K562 (cell line): ENCODE data around the gene ST6GAL1. TPM values are rescaled to one million over a fixed set of nuclear protein-coding genes. Genes with fewer than 3 reads are reported as not detected.
A peak's percentile ranks its signal among the peaks of the same experiment; 100 is the strongest.

ENCODE experiments used
- ELF2 ChIP-seq: fragments of 250-450 bp; sonication (Bioruptor Pico); IDR thresholded peaks from 2 replicates; pipeline ENCODE4 v1.5.0; 2021; ENCODE audit warnings: mild to moderate bottlenecking
- KLF1 ChIP-seq: fragments of 450-650 bp; IDR thresholded peaks from 2 replicates; pipeline ENCODE4 v1.6.1; 2016; ENCODE audit warnings: missing genetic modification characterization, missing compliant biosample characterization
- MAZ ChIP-seq, 2 experiments: fragments of 450-650 bp in 1 of 2; sonication (generic) in 1 of 2; formaldehyde crosslinking; IDR thresholded peaks in 1 of 2; conservative IDR thresholded peaks in 1 of 2; 2 replicates each; pipeline versions ENCODE4 v1.4.0 to v1.5.0; 2020; ENCODE audit warnings: mild to moderate bottlenecking in 1 of 2, missing genetic modification reagents in 1 of 2
- MBD2 ChIP-seq: sonication (generic); IDR thresholded peaks from 2 replicates; pipeline ENCODE4 v1.6.1; 2016; ENCODE audit warnings: low read depth, borderline replicate concordance
- NEUROD1 ChIP-seq: fragments of 150-350 bp; IDR thresholded peaks from 2 replicates; pipeline ENCODE4 v1.6.1; 2014; ENCODE audit warnings: borderline replicate concordance, low read length, low read depth; ENCODE audit not compliant: partially characterized antibody
- PML ChIP-seq: IDR thresholded peaks from 2 replicates; pipeline ENCODE4 v1.6.1; 2012; ENCODE audit warnings: low read length, inconsistent platforms
- POLR2G ChIP-seq: fragments of 200-400 bp; formaldehyde crosslinking; IDR thresholded peaks from 2 replicates; pipeline ENCODE4 v1.6.1; 2017; ENCODE audit warnings: low read depth, mild to moderate bottlenecking, antibody characterized with exemption, low read length, moderate library complexity
- PURB ChIP-seq: sonication (generic); formaldehyde crosslinking; IDR thresholded peaks from 2 replicates; pipeline ENCODE4 v1.9.0; 2021; ENCODE audit warnings: low read depth, mild to moderate bottlenecking, missing genetic modification reagents
- RBBP5 ChIP-seq: fragments of 200-600 bp; sonication (generic); IDR thresholded peaks from 2 replicates; pipeline ENCODE4 v1.6.1; 2012; ENCODE audit warnings: borderline replicate concordance, mild to moderate bottlenecking, low read length, control low read depth, inconsistent platforms; ENCODE audit not compliant: insufficient read depth, poor library complexity, severe bottlenecking
- RBFOX2 ChIP-seq: fragments of 200-400 bp; formaldehyde crosslinking; IDR thresholded peaks from 2 replicates; pipeline ENCODE4 v1.6.1; 2017; ENCODE audit warnings: low read depth, mild to moderate bottlenecking, low read length, moderate library complexity
- RNF2 ChIP-seq: sonication (generic); IDR thresholded peaks from 2 replicates; pipeline ENCODE4 v1.6.1; 2016
- SMAD1 ChIP-seq: fragments of 150-350 bp; IDR thresholded peaks from 2 replicates; pipeline ENCODE4 v1.6.1; 2014; ENCODE audit warnings: low read length, low read depth; ENCODE audit not compliant: partially characterized antibody
- SNIP1 ChIP-seq: fragments of 450-650 bp; IDR thresholded peaks from 2 replicates; pipeline ENCODE4 v1.7.1; 2017; ENCODE audit warnings: low read depth, mild to moderate bottlenecking
- XRCC4 ChIP-seq: IDR thresholded peaks from one replicate; pipeline ENCODE4 v1.6.1; 2011; ENCODE audit not compliant: insufficient read depth, insufficient read length; ENCODE audit errors: extremely low read depth
- ZEB2 ChIP-seq: fragments of 450-650 bp; IDR thresholded peaks from 2 replicates; pipeline ENCODE4 v1.6.1; 2016
- ZFP30 ChIP-seq: fragments of 250-450 bp; sonication (Bioruptor Pico); IDR thresholded peaks from 2 replicates; pipeline ENCODE4 v1.8.0; 2022; ENCODE audit warnings: moderate library complexity, mild to moderate bottlenecking, inconsistent platforms, borderline replicate concordance
- ZKSCAN1 ChIP-seq: fragments of 150-350 bp; IDR thresholded peaks from 2 replicates; pipeline ENCODE4 v1.6.1; 2016; ENCODE audit warnings: low read depth, low read length
- ZNF384 ChIP-seq: IDR thresholded peaks from 2 replicates; pipeline ENCODE4 v1.6.1; 2012; ENCODE audit warnings: low read depth, low read length, improper control_type of control experiment
- ZNF551 ChIP-seq: fragments of 250-450 bp; sonication (Bioruptor Pico); IDR thresholded peaks from 2 replicates; pipeline ENCODE4 v1.5.0; 2021; ENCODE audit warnings: mild to moderate bottlenecking, moderate library complexity
- ZZZ3 ChIP-seq: fragments of 450-650 bp; IDR thresholded peaks from 2 replicates; pipeline ENCODE4 v1.6.1; 2016; ENCODE audit warnings: antibody characterized with exemption, mild to moderate bottlenecking, moderate library complexity
- polyA plus RNA-seq, 8 experiments: library from polyadenylated mRNA; depleted of rRNA in 4 of 8; stranded (reverse) in 5 of 8; unstranded in 3 of 8; fragments of >200 nt; fragmentation: Nextera tagmentation in 2 of 8; fragmentation: Illumina TruSeq in 1 of 8; extraction: Ambion mirVana in 2 of 8; extraction: Trizol in 1 of 8; gene quantifications; 2 replicates each; pipeline versions ENCODE4 v1.2.1 to v1.2.3, GENCODE V29; 2011 to 2014; ENCODE audit warnings: inconsistent platforms in 1 of 8, missing spikeins in 1 of 8
- total RNA-seq, 7 experiments: library from RNA; depleted of rRNA in 6 of 7; stranded (reverse); fragments of >200 nt in 6 of 7; fragmentation: Illumina TruSeq in 2 of 7; extraction: Trizol in 2 of 7; gene quantifications; 2 replicates each; pipeline versions ENCODE4 v1.2.1 to v1.2.3, GENCODE V29; 2011 to 2021; ENCODE audit warnings: low replicate concordance in 1 of 7
- TF ChIP-seq, protein P1 (sequence below): fragments of 150-350 bp; conservative IDR thresholded peaks from 2 replicates; pipeline ENCODE4 v1.6.1; 2014; ENCODE audit warnings: low read length
- TF ChIP-seq, protein P2 (sequence below): sonication (generic); formaldehyde crosslinking; IDR thresholded peaks from 2 replicates; pipeline ENCODE4 v1.8.1; 2023; ENCODE audit warnings: missing genetic modification reagents, mild to moderate bottlenecking, borderline replicate concordance

ST6GAL1 gene
- total and polyA plus RNA-seq, 9 of the 15 experiments (the other 6 are each of a cell fraction or from before 2014, with no cell fraction given), result 31.9 to 145 (median 71.0) TPM

DNA sequence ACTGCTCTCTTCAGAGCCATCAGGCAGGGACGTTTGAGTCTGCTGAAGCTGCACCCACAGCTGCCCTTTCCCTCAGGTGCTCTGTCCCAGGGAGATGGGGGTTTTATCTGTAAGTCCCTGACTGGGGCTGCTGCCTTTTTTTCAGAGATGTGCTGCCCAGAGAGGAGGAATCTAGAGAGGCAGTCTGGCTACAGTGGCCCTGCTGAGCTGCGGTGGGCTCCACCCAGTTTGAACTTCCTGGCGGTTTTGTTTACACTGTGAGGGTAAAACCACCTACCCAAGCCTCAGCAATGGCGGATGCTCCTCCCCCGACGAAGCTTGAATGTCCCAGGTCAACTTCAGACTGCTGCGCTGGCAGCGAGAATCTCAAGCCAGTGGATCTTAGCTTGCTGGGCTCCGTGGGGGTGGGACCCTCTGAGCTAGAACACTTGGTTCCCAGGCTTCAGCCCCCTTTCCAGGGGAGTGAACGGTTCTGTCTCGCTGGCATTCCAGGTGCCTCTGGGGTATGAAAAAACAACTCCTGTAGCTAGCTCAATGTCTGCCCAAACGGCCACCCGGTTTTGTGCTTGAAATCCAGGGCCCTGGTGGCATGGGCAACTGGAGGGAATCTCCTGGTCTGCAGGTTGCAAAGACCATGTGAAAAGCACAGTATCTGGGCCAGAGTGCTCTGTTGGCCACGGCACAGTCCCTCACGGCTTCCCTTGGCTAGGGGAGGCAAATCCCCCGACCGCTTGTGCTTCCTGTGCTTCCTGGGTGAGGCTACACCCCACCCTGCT lies 21.1 kb upstream of the ST6GAL1 start (continued):
- TF ChIP-seq, protein P1, sequence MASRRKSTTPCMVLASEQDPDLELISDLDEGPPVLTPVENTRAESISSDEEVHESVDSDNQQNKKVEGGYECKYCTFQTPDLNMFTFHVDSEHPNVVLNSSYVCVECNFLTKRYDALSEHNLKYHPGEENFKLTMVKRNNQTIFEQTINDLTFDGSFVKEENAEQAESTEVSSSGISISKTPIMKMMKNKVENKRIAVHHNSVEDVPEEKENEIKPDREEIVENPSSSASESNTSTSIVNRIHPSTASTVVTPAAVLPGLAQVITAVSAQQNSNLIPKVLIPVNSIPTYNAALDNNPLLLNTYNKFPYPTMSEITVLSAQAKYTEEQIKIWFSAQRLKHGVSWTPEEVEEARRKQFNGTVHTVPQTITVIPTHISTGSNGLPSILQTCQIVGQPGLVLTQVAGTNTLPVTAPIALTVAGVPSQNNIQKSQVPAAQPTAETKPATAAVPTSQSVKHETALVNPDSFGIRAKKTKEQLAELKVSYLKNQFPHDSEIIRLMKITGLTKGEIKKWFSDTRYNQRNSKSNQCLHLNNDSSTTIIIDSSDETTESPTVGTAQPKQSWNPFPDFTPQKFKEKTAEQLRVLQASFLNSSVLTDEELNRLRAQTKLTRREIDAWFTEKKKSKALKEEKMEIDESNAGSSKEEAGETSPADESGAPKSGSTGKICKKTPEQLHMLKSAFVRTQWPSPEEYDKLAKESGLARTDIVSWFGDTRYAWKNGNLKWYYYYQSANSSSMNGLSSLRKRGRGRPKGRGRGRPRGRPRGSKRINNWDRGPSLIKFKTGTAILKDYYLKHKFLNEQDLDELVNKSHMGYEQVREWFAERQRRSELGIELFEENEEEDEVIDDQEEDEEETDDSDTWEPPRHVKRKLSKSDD, result no peak
- TF ChIP-seq NEUROD1 (no peak), RBBP5 (no peak), ZFP30 (no peak), MAZ (CRISPR knock-in tag; conservative IDR thresholded peaks at IDR 0.05 in 1 of 2, IDR thresholded peaks at IDR 0.05 in 1 of 2) (peak; percentile 14 to 64; a peak in 2 of 4 replicates), ZNF384 (no peak), PML (peak; percentile 41; the same call in 1 of the 2 replicates), ZEB2 (0 out of 2 replicates have a peak, but pooled peaks have one; percentile 55), RBFOX2 (peak; percentile 70), MBD2 (no peak; the same call in 1 of the 2 replicates), ZNF551 (CRISPR knock-in tag) (no peak), ZZZ3 (no peak), SNIP1 (no peak), ZKSCAN1 (no peak), POLR2G (peak; percentile 63), SMAD1 (no peak), PURB (CRISPR knock-in tag) (no peak), XRCC4 (no peak), RNF2 (no peak), ELF2 (no peak), KLF1 (tag) (peak; percentile 64; the same call in 1 of the 2 replicates)
- TF ChIP-seq, protein P2, sequence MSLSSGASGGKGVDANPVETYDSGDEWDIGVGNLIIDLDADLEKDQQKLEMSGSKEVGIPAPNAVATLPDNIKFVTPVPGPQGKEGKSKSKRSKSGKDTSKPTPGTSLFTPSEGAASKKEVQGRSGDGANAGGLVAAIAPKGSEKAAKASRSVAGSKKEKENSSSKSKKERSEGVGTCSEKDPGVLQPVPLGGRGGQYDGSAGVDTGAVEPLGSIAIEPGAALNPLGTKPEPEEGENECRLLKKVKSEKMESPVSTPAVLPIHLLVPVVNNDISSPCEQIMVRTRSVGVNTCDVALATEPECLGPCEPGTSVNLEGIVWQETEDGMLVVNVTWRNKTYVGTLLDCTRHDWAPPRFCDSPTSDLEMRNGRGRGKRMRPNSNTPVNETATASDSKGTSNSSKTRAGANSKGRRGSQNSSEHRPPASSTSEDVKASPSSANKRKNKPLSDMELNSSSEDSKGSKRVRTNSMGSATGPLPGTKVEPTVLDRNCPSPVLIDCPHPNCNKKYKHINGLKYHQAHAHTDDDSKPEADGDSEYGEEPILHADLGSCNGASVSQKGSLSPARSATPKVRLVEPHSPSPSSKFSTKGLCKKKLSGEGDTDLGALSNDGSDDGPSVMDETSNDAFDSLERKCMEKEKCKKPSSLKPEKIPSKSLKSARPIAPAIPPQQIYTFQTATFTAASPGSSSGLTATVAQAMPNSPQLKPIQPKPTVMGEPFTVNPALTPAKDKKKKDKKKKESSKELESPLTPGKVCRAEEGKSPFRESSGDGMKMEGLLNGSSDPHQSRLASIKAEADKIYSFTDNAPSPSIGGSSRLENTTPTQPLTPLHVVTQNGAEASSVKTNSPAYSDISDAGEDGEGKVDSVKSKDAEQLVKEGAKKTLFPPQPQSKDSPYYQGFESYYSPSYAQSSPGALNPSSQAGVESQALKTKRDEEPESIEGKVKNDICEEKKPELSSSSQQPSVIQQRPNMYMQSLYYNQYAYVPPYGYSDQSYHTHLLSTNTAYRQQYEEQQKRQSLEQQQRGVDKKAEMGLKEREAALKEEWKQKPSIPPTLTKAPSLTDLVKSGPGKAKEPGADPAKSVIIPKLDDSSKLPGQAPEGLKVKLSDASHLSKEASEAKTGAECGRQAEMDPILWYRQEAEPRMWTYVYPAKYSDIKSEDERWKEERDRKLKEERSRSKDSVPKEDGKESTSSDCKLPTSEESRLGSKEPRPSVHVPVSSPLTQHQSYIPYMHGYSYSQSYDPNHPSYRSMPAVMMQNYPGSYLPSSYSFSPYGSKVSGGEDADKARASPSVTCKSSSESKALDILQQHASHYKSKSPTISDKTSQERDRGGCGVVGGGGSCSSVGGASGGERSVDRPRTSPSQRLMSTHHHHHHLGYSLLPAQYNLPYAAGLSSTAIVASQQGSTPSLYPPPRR, result no peak
